ENCODE data around the gene CALHM3.

Gene CALHM3

GRCh38 chr10:103459615-103460014 is 19.4 kb downstream of the CALHM3 start:
- DNase-seq (ENCODE audit: extremely low read depth, low read depth), result no peak
- no peak for TF ChIP-seq CTCF (IDR thresholded peaks at IDR 0.05; ENCODE audit: low read depth, low read length, missing control alignments)

GRCh38 chr10:103458720-103459119 is 20.3 kb downstream of the CALHM3 start, which contains the start of gene CALHM1:
Gene CALHM1 (minus strand): TSS chr10:103458900. CDS start chr10:103458751, 149 bp downstream.
- DNase-seq (ENCODE audit: extremely low read depth, low read depth), result no peak
- H3K4me3 ChIP-seq (replicated peaks; ENCODE audit: low read depth, low read length), result no peak within 1 kb of the TSS

More at GRCh38 chr10:103459615-103460014, 19.4 kb downstream of the CALHM3 start:
- H3K4me3 ChIP-seq (replicated peaks; ENCODE audit: low read depth, low read length), result no peak overlapping the region

GRCh38 chr10:103457896-103458583 is 21.0 kb downstream of the CALHM3 start:
- DNase-seq (ENCODE audit: extremely low read depth, low read depth), result no peak
- TF ChIP-seq CTCF (IDR thresholded peaks at IDR 0.05; ENCODE audit: low read depth, low read length, missing control alignments), result no peak
- no peak overlapping the region for H3K4me3 ChIP-seq (replicated peaks; ENCODE audit: low read depth, low read length)

More at GRCh38 chr10:103458720-103459119, 20.3 kb downstream of the CALHM3 start, which contains the start of gene CALHM1:
- TF ChIP-seq CTCF (IDR thresholded peaks at IDR 0.05; ENCODE audit: low read depth, low read length, missing control alignments), result no peak

- no peak for DNase-seq (ENCODE audit: extremely low read depth, low read depth)
- H3K4me3 ChIP-seq (replicated peaks; ENCODE audit: low read depth, low read length), result no peak overlapping the region
- TF ChIP-seq CTCF (IDR thresholded peaks at IDR 0.05; ENCODE audit: low read depth, low read length, missing control alignments), result no peak
Observed at GRCh38 chr10:103457176-103457712, 21.8 kb downstream of the CALHM3 start.

- no peak for DNase-seq (ENCODE audit: extremely low read depth, low read depth)
- TF ChIP-seq CTCF (IDR thresholded peaks at IDR 0.05; ENCODE audit: low read depth, low read length, missing control alignments), result no peak
- no peak overlapping the region for H3K4me3 ChIP-seq (replicated peaks; ENCODE audit: low read depth, low read length)
Observed at GRCh38 chr10:103456074-103456660, 22.9 kb downstream of the CALHM3 start.

GRCh38 chr10:103455235-103455634 is 23.8 kb downstream of the CALHM3 start:
- DNase-seq (ENCODE audit: extremely low read depth, low read depth), result no peak
- no peak for TF ChIP-seq CTCF (IDR thresholded peaks at IDR 0.05; ENCODE audit: low read depth, low read length, missing control alignments)
- H3K4me3 ChIP-seq (replicated peaks; ENCODE audit: low read depth, low read length), result no peak overlapping the region
